NCI-H2227 treated with DMSO at 0.1 percent for 48 hours (cell line): Measurements from ENCODE around the gene CHL1.
A peak's percentile ranks its signal among the peaks of the same experiment; 100 is the strongest.

Source experiments
- DNase-seq: peaks from one replicate; lab custom pipeline; 2025; lab: John Stamatoyannopoulos, UW

The CHL1 gene

GRCh38 chr3:196311-197148 lies at the start of gene CHL1:
CHL1 (plus strand) TSS chr3:196763; CDS start chr3:319777, 123,014 bp downstream.
- peak; percentile 40 for DNase-seq

DNA sequence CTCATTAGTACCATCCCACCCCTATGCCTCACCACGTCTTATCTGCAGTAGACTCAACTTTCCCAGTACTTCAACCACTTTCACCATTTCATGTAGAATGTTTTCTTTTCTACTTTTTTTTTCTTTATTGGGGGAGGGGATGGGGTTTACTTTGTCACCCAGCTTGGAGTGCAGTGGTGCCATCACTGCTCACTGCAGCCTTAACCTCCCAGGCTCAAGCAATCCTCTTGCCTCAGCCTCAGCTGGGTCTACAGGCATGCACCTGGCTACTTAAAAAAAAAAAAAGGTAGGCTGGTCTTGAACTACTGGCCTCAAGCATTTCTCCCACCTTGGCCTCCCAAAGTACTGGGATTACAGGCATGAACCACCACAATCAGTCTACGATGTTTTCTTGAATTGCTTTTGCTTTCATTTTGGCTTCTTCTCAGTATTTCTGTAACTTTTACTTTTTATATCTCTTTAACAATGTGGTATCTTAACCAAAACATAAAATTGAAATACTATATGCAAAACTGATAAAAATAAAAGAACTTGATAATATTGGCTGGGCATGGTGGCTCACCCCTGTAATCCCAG lies 44.9 kb upstream of the CHL1 start:
- DNase-seq, result no peak

- no peak for DNase-seq
Measured at GRCh38 chr3:159974-160373, 36.6 kb upstream of the CHL1 start.

GRCh38 chr3:166071-166470 lies 30.5 kb upstream of the CHL1 start:
- DNase-seq, result peak; percentile 76

GRCh38 chr3:166799-167198 lies 29.8 kb upstream of the CHL1 start:
- DNase-seq, result peak; percentile 16

DNA sequence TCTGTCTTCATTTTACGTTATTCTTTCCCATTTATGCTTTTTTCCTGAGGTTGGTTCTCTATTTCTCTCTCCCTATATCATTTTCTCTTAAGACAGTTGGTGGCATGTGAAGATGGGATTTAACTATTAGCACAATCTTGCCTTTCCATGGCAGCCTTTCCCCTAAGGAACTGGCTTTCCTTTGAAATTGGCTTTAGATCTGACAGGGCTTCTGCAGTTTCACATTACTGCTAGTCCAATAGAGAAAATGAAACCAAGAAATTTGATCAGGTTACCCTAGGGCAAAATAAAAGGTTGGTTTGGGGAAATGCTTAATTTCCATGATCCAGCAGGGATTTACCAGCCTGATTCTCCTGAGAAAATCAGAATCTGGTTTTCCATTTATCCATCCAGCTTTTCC lies 22.7 kb upstream of the CHL1 start:
- DNase-seq, result no peak

DNA sequence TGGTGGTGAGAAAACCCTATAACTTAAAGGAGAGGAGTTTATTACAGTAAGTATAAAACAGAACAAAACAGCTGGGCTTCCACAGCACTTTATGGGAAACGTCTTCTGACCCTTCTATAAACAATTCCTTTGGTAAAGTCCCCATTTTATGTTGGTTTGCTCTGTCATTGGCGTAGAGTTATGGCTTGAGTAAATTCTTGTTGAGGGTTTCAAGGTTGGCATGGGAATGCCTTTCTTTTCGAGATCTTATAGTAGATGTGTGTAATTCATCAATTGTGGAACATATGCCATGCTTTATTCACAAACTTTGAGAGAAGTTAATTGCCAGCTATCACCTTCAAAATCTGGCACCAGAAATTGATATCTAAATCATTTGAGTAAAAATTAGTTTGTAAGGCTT lies 11.6 kb upstream of the CHL1 start:
- DNase-seq, result no peak

GRCh38 chr3:192215-192929 lies 4.2 kb upstream of the CHL1 start:
- DNase-seq, result no peak

DNA sequence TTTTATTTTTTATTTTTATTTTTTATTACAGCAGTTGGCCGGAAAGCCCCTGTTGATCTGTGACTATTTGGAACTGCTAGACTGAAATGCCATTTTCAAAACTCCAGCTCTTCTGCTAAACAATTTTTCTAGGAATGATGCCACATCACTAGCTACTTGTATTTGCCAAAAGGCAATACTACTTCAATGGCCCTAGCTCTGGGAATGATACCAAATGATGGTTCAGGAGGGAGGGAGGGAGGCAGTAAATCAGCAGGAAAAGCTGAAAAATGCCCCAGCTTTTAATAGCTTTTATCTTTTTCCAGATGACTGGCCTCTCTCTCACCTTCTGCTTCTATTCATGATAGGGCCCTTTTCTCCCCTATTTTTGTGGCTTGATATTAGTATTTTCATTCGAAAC lies 2.6 kb upstream of the CHL1 start:
- no peak for DNase-seq

GRCh38 chr3:194421-194820 lies 2.1 kb upstream of the CHL1 start:
- no peak for DNase-seq

GRCh38 chr3:195666-196065 lies 897 bp upstream of the CHL1 start:
- no peak for DNase-seq

GRCh38 chr3:197149-197827 lies 725 bp downstream of the CHL1 start:
- DNase-seq, result no peak

GRCh38 chr3:197828-198491 lies 1.4 kb downstream of the CHL1 start:
- peak; percentile 17 for DNase-seq

DNA sequence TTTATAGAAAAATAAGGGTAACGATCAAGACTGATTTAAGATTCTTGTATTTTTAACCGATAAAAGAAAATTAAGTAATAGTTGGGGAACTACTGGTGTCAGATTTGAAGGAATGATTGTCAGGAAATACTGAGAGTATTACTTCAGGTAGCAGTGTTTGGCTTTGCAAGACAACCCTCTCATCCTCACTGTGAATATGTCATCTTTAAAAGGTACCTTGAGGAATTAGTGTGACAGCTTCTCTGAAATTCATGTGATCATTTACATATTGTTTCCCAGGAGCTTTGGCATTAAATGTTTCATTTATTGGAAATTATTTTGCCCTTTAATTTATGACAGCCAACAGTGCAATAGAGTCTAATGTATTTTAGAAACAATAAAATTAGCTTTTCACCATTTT lies 3.3 kb downstream of the CHL1 start:
- DNase-seq, result no peak

- DNase-seq, result no peak
Measured at GRCh38 chr3:200758-201325, 4.3 kb downstream of the CHL1 start.

DNA sequence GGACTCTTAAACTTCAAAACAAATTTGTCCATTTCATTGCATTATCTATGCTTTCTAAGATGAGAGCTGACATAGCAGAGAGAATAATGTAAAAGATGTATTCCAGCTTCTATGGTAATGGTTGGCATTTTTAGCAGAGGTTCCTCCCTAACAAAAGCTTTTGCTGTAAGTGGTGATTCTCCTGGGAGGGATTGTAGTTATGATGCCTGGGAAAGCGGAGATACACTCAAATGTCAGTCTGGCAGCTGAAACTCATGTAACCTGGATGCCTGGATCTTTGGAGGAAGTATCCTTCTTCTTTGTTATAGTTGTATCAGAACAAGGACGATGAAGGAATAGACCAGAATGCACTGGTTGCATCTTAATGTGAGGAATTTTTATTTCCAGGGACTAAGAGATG lies 7.5 kb downstream of the CHL1 start:
- DNase-seq, result no peak

- no peak for DNase-seq
Measured at GRCh38 chr3:207973-208372, 11.4 kb downstream of the CHL1 start.

GRCh38 chr3:210669-211068 lies 14.1 kb downstream of the CHL1 start:
- DNase-seq, result no peak

DNA sequence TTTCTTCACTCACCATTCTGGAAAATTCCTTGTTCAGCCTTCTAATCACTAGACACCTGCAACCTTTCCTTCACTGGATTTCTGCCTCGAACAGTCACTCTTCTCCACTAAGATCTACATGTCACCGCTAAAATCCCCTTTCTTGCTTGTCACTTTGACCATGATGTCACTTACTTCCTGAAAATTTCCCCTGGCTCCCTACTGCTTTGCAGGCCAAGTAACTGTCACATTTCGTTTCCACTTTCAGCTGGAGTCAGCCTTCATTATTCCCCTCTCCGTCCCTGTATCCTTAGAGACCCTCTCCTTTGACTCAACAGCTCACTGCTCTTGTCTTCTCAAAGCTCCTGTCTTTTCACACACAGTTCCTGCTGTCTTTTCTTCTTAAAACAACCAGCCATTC lies 15.9 kb downstream of the CHL1 start:
- DNase-seq, result no peak

DNA sequence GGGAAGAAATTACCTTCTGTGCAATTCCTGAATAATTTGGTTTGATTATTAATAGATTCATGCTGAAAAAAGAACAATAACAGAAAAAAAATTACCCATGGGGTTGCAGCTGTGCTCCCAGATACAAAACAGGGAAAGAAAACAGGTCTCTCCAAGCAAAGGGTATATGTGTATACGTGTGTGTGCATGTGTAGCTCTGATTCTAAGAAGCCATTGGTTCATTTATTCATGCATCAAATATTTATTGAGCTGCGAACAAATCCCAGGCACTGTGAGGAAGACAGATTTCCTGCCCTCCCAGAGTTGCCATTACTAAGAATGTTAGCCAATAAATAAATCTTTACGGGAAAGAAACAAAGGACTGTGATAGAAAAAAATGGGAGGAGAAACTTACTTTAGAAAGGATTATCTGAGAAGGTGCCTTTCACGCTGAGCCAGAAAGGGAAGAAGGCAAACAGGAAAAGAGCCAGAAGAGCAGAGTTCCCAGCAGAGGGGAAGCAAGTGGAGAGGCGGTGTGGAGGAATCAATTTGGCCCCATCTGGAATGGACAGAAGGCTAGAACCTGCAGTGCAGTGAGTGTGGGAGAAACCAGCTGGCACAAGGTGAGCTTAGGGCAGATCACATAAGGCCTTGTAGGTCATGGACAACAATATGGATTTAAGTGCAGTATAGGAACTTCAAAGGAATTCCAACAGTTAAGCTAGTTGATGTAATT lies 20.7 kb downstream of the CHL1 start:
- DNase-seq, result no peak

DNA sequence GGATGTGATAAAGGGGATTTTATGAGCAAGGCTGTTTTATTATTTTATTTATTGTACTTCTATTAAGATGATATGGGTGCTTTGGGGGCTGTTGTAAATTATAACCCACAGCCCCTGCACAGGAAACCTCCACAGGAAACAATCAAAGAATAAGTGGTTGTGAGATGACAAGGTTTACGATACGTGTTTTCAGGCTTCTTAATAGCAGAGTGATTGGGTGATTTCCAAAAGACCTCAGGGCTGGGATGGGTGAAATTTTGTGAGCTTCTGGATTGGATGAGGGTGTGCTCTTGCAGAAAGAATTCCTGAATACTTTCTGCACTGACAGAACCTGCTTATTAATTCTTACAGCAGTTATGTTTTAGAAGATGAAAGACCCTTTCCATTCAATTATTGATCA lies 21.4 kb downstream of the CHL1 start:
- no peak for DNase-seq
